ENCODE results near the gene MARF1.

MARF1 gene

DNA sequence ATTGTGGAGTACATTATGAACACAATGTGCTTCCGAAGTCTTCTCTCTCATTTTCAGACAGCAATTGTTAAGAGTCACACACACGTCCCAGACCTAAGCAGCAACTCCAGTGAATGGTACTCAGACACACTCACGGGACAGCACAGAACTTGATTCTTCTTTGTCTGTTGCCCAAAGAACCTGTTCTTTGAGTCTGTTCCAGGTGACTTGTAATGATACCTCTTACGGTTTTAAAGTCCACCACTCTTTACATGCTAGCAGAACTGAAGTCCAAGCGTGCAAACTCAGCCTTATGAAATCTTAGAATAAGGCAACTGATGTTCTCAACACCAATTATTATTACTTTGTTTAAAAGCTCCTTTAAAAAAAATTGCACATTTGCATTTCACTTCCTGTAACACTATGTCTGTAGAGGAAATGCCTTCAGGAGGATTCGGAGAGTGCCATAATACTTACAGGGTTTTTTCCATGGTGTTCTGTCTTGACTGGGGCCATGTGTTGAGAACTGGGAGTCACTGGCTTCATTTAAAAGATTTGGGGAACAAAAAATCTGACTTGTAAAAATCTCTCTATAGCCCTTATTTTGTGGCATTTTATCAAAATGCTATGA is 48.1 kb downstream of the MARF1 start:
- TF ChIP-seq, protein P1, sequence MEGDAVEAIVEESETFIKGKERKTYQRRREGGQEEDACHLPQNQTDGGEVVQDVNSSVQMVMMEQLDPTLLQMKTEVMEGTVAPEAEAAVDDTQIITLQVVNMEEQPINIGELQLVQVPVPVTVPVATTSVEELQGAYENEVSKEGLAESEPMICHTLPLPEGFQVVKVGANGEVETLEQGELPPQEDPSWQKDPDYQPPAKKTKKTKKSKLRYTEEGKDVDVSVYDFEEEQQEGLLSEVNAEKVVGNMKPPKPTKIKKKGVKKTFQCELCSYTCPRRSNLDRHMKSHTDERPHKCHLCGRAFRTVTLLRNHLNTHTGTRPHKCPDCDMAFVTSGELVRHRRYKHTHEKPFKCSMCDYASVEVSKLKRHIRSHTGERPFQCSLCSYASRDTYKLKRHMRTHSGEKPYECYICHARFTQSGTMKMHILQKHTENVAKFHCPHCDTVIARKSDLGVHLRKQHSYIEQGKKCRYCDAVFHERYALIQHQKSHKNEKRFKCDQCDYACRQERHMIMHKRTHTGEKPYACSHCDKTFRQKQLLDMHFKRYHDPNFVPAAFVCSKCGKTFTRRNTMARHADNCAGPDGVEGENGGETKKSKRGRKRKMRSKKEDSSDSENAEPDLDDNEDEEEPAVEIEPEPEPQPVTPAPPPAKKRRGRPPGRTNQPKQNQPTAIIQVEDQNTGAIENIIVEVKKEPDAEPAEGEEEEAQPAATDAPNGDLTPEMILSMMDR (IDR thresholded peaks at IDR 0.05; ENCODE audit: borderline replicate concordance, insufficient read depth, low read depth, low read length): no peak
- H3K4me3 ChIP-seq (ENCODE audit: low read depth, low read length): no peak overlapping the region

DNA sequence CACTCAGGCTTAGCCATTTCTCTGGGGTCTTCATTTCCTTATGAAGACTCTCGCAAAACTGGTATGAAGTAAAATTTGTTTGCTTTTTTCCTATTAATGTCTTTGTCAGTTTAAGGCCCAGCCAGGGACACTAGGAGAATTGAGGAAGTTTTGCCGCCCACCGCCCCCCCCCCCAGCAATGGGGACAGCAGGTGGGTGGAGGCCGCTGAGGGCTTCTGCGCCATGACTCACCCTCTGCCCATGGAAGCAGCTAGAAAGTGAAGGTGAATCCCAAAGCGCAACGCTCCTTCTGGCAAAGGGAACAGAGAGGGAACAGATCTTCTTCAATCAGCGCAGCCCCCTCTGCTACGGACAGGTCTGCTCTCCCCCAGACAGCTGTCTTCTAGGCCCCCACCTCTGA is 49.7 kb downstream of the MARF1 start:
- no peak overlapping the region for H3K4me3 ChIP-seq (ENCODE audit: low read depth, low read length)
- TF ChIP-seq, protein P1 (IDR thresholded peaks at IDR 0.05; ENCODE audit: borderline replicate concordance, insufficient read depth, low read depth, low read length): no peak

DNA sequence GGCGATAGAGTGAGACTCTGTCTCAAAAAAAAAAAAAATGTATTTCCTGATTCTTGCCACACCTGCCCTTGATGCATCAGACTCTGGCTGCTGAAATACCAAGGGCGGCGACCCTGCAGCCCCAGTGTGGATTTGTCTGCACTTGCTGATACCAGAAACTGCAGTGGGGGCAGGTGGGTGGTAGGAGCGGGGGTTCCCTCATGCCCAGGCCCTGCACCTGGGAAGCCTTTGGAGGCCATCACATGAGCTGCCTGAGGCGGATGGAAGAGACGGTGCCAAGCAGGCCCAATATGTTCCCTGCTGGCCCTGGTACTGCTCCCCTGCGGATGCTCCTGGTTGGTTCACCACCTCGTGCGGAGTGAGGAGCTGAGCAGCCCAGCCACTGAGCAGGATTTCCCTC is 50.6 kb downstream of the MARF1 start:
- no peak overlapping the region for H3K4me3 ChIP-seq (ENCODE audit: low read depth, low read length)
- TF ChIP-seq, protein P1 (IDR thresholded peaks at IDR 0.05; ENCODE audit: borderline replicate concordance, insufficient read depth, low read depth, low read length): no peak

DNA sequence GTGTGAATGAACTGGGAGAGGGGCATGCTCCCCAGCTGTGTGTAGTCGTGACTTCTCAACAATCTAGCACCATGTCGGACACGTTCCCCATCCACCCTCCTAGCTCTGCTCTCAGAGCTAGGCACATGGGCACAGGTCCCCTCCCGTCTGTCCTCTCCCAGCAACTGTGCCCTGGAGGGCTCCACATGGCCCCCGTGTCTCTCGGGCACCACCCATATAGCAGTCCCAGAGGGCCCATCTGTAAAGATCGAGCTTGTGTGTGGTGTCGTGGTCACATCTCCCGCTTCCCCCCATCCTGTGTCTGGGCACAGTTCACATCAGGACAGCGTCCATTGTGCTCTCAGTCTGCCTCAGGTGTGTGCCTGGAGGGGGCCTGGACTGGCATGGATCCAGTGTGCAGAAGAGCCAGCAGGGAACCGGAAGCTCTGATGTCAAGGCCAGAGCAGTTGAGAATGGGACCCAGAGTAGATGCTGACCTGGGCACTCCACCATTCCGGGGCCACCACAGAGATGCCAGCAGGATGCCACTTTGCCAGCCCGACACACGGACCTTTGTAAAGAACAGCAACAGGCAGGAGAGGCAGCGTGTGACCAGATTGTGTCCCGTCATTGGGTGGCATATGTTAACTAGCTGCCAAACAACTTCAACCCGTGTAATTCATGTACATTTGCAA is 55.7 kb downstream of the MARF1 start:
- H3K4me3 ChIP-seq (ENCODE audit: low read depth, low read length): no peak overlapping the region
- TF ChIP-seq, protein P1 (IDR thresholded peaks at IDR 0.05; ENCODE audit: borderline replicate concordance, insufficient read depth, low read depth, low read length): no peak

DNA sequence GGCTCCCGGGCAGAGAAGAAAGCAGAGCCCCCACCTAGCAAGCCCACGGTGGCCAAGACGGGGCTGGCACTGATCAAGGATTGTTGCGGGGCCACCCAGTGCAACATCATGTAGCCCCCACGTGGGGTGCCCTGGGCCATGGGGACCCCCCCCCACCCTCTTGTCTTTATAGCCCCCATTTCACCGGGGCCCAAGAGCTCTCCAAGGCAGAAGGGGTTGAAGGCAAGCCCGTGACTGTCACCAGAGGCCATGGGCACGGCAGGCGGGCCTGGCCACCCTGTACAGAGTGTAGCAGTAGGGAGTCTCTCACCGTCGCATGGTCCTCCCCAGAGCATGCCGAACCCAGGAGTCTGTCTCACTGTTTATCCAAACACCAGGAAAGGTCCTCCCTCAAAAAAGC is 56.2 kb downstream of the MARF1 start:
- H3K4me3 ChIP-seq (ENCODE audit: low read depth, low read length): no peak overlapping the region
- TF ChIP-seq, protein P1 (IDR thresholded peaks at IDR 0.05; ENCODE audit: borderline replicate concordance, insufficient read depth, low read depth, low read length): no peak

DNA sequence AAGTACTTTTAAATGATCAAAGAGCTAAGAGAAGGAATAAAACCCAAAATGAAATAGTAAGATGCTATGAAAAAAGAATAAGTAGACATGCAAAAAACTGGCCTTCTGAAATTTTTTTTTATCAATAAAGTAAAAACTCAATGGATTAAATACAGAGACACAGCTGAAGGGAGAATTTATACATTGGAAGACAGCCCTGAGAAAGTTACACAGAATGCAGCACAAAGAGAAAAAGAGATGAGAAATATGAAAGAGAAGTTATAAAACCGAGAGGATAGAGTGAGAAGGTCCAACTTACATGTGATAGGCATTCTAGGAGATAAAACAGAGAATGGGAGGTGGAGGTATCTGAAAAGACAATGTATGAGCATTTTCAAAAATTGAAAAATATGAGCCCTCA is 57.0 kb downstream of the MARF1 start:
- TF ChIP-seq, protein P1 (IDR thresholded peaks at IDR 0.05; ENCODE audit: borderline replicate concordance, insufficient read depth, low read depth, low read length): no peak
- no peak overlapping the region for H3K4me3 ChIP-seq (ENCODE audit: low read depth, low read length)

DNA sequence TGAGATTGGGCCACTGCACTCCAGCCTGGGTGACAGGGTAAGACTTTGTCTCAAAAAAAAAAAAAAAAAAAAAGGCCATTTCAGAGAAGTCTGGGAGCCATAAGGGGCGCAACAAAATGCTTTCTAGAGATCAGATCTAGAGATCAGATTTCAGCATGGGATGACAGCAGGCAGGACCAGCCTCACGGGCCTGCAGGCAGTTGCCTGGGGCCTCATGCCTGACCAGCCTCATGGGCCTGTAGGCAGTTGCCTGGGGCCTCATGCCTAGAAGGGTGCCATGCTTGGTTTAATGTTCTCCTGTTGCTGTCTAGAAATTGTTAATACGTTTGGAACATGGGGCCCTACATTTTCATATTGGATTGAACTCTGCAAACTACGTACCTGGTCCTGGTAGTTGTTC is 59.4 kb downstream of the MARF1 start:
- no peak overlapping the region for H3K4me3 ChIP-seq (ENCODE audit: low read depth, low read length)
- TF ChIP-seq, protein P1 (IDR thresholded peaks at IDR 0.05; ENCODE audit: borderline replicate concordance, insufficient read depth, low read depth, low read length): no peak
